Measurements from ENCODE around the gene PCCA.
"Not testable (repeated sequence)": the region's sequence is repeated elsewhere in the genome, so short reads cannot be mapped to it uniquely, and the experiment has no call there.

PCCA gene

DNA sequence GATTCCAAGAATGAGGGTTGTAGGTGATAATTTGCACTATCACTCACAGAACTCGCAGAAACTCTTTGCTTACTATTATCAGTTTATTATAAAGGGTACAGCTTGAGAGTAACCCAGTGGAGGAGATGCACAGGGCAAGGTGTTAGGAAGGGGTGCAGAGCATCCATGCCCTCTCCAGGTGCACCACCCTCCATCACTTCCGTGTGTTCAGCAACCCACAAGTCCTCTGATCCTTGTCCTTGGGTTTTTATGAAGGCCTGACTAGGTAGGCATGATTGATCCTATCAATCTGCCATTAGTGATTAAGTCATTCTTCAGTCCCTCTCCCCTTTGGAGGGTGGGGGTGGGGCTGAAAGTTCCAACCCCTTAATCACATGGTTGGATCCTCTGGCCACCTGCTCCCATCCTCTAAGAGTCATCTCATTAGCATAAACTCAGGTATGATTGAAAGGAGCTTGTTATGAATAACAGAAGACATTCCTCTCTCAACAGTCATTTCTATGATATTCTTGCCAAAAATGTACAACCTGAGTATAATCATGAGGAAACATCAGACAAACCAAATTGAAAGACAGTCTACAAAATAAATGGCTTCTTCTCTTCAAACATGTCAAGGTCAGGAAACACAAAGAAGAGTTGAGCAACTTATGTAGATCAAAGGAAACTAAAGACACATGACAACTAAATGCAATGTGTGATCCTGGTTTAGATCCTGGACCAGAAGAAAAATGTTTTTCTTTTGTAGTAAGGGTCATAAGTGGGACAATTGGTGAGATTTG is 225.4 kb downstream of the PCCA start:
- DNase-seq = no peak

GRCh38 chr13:100315522-100315921 is 226.6 kb downstream of the PCCA start:
- DNase-seq = no peak

GRCh38 chr13:100318473-100318872 is 229.6 kb downstream of the PCCA start:
- DNase-seq = not testable (repeated sequence)

- no peak for DNase-seq
Measured at GRCh38 chr13:100323937-100324336, 235.0 kb downstream of the PCCA start.

DNA sequence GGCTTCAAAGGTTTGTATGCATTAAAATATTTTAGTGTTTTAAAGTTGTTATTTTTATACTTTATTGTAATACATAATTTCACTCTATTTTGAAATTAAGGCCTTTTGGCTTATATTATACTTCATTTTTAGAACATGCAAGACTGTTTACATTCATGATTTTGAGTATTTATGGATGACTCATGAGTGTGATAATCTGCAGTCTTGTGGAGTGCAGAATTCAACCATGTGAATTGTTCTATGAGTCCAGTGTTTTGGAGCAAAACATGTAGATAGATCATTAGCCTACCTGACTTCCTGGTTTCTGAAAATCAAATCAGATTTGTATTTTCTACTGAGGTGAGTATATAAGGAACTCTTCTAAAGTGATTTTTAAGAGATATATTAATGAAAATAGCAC is 241.8 kb downstream of the PCCA start:
- DNase-seq = no peak

DNA sequence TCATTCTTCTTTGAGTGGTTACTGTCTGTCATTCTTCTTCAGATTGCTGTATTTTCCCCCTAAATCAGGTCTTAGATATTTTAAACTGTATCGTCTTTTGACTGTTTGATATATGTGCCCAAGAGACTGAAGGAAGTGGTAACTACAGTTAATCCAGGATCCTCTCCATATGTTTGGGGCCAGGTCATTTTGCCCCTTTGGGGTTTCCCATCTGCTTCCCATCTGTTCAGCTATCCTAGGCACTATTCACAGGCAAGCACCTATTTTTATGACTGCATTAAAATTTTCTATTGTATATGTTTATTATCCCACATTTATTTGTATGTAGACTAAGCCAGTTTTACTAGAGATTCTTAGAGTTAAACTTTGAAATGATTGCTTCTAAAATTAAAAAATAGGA is 244.2 kb downstream of the PCCA start:
- DNase-seq = peak; percentile 83 to 88

GRCh38 chr13:100334214-100334613 is 245.3 kb downstream of the PCCA start:
- peak; percentile 15 to 58 for DNase-seq

DNA sequence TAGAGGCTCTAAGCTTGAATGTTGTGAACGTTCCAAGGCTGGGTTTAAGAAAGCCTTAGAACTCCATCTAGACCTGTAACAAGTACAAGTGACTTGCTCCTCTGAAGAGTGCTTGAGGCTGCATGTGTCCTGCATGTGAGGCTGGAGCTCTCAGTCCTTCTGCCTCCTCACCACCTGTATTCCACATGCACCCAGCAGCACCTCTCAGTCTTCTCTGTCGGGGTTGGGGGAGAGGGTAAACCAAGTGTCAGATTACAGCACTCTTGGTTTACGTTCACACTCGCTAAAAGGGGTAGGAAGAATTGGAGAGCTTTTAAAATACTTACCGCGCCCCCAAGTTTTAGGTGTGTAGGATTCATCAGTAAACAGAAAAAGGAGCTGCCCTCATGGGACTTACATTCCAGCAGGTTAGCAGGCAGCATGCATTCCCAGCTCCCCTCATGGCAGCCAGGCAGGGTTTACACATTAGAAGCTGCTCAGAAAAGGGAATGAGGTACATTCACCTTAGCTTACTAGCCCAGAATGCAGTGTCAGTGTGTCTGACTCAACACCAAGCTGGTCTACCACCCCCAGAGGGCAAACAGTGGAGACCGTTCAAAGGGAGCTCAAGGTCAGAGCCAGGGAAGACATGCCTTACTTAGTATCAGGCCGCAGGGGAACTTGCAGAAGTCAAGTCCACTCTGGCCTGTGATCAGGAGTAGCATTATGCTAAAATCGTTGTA is 248.1 kb downstream of the PCCA start:
- no peak for DNase-seq

- no peak for DNase-seq
Measured at GRCh38 chr13:100338275-100338674, 249.4 kb downstream of the PCCA start.

DNA sequence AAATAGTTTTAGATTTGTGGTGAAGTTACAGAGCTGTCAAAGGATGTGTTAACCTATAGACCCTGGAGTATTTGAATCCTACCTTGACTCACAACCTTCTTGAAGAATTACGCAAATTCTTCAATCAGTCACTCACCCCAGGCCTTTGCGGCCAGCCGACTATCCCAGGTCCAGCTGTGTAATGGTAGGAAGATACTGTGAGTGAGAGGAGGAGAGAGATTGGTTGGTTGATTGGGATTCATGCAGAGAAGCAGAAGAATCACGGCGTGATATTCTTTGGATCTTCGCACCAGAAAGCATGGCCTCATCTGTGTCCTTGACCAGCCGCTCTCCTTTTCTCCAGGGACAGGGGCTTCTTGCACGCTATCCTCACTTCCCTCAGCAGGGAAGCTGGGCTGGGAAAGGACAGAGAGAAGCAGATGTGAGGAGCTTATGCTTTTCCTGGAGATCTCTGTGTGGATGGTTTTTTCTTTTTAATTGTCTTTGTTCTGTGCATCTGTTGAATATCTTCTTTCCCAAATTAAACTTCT is 250.6 kb downstream of the PCCA start:
- DNase-seq = no peak

GRCh38 chr13:100340865-100341264 is 252.0 kb downstream of the PCCA start:
- no peak for DNase-seq

DNA sequence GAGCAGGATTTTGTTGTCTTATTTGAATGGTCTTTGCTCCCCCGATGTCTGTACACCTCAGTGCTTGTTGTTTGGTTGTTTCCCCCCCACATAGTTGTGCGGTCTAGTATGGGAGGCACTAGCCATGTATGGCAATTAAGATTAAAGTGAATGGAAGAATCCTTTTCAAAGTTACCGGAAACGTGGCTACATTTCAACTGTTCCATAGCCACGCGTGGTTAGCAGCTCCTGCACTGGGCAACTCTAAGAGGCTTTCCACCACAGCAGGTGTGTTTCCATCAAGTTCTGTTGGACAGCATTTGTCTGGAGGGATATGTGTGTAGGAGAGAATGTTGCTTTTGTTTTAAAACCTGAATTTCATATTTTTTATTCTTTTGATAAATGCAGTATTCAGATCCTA is 252.4 kb downstream of the PCCA start:
- DNase-seq = no peak

DNA sequence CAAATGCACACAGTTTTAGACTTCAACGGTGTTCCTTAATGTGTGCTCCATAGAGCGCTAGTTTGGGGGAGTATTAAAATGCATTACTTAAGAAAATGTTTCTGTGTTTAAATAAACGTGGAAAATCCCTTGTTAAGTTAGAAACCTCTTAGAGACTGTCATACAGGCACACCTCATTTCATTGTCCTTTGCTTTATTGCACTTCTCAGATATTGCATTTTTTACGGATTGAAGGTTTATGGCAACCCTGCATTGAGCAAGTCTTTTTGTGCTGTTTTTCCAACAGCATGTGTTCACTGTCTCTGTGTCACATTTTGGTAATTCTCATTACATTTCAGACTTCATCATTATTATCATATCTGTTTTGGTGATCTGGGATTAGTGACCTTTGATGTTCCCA is 255.7 kb downstream of the PCCA start:
- DNase-seq = no peak

DNA sequence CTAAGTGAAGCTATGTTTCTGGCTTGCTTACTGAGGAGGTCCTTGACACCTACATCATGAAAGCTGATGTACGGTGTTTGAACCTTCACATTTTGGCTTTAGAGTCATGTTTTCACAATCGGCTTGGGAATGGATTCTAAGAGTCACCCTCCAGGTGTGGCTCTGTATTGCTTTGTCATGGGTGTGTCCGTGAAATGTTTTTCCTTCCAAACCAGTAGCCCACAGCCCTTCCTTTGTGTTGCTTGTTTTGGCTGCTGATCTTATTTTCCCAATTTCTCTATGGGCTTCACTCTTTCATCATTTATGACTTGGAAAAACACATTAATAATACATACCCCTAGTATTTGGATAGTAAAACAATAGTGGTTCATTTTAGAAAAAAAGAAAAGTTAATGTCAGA is 259.1 kb downstream of the PCCA start:
- no peak for DNase-seq

DNA sequence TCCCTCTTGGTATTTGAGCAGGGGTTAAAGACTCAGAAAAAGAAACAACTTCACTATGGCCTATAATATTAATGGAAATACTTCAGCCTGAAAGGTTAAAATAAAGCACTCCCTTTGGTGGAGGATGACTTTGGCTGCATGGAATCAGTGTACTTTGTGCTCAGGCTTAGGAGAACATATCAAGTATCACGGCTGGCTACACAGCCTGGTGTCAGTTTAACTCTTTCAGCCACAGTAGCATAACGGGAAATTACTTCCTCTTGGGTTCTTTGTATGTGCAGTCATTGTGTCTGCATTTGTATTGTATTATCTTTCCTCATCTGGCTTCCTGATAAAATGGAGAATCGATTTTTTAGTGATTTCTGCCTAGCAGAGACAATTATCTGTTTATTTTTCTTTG is 260.7 kb downstream of the PCCA start:
- DNase-seq = no peak

GRCh38 chr13:100350601-100351000 is 261.7 kb downstream of the PCCA start:
- peak in 1 of 2 experiments; percentile 24 for DNase-seq

DNA sequence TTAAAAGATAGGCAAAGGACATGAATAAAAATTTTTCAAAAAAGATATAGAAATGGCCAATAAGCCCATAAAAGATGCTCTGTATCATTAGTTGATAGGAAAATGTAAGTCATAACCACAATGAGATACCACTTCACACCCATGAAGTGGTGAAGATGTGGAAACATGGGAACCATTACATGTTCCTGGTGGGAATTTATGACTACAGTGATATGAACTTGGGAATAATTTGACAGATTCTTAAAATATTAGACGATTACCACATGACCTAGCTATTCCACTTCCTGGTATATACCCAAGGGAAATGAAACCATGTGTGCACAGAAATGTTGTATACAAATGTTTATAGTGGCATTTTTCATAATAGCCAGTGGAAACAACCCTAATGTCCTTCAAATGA is 267.5 kb downstream of the PCCA start:
- DNase-seq = no peak

- no peak for DNase-seq
Measured at GRCh38 chr13:100356889-100357288, 268.0 kb downstream of the PCCA start.

DNA sequence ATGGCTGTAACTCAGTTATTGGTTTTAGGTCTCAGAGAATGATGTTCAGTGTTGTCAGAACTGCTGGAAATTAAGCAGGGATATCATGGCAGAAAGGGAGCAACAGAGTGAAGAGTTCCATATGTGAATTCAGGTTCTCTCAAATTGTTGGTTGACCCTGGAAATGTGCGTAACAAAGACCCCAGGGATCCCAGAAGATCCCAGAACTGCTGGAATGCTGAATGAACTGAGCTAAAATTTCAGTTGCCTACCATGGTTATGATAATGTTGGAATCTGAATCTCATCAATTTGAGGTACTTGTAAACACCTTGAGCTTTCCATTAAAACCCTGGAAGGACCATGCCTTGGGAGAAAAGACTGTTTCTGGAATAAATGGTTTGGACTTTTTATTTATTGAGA is 268.9 kb downstream of the PCCA start:
- DNase-seq = no peak

DNA sequence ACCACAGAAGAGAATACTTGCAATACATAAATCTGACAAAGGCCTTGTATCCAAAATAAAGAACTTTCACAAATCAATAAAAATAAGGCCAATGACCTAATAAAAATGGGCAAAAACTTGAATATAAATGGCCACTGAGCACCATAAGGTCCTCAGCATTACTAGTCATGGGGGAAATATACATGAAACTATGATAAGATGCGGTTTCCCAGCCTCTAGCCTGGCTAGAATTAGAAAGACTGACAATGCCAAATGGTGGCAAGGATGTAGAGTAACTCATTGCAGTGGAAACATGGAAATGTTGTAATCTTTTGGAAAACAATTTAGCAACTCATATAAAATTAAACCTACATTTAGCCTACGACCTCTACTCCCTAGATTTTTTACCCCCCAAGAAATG is 272.6 kb downstream of the PCCA start:
- DNase-seq = no peak

DNA sequence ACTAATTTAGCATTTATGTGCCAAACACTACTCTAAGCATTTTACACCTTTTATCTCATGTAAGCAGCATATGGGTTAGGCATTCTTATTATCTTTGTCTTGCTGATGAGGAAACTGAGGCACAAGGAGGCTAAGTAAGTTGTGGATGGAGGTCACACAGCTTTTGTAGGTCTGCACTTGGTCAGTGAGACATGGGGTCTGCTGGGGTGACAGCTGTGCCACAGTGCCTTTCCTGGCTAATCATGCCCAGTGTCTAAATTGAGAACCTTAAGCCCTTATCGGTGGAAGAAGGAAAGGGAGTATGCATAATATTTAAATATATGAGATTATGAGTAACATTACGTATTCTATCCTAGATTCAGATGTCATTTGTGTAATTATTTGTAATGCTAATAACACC is 273.5 kb downstream of the PCCA start:
- peak in 1 of 2 experiments; percentile 10 for DNase-seq

DNA sequence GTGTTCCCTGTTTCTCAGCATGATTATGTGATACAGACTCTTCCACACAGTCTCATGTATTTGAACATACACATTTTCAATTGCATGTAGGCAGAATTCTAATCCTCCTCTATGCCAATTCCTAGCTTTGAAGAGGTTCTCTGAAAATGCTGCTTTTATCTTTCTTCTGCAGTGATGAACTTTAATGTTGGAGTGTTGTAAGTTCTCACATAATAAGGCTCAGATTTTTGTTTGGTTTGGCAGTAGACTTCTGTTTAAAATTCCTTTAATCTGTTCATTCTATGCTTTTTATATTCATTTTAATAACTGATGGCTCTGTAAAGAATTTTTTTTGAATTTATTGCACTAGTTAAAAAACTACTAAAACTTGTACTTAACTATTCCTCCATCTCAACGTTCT is 273.9 kb downstream of the PCCA start:
- DNase-seq = no peak

DNA sequence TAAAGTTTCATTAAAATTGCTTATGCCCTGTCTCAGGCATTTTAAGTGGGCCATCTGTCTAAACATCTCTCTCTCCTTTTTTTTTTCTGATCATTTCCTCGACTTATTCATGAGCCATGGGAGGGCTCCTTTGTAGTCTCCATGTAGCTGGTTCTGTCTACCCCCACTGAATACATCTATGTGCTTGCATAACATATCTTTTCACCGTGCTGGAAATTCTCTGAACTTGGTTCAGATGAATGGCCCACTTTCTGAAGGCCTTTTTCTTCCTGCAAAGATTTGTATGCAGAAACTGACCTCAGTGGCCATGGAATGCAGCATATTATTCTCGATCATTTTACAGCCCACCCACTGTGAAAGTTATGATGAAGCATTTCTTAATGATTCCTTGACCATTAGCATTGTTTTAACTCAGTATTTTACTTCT is 274.4 kb downstream of the PCCA start:
- DNase-seq = peak in 1 of 2 experiments; percentile 28

DNA sequence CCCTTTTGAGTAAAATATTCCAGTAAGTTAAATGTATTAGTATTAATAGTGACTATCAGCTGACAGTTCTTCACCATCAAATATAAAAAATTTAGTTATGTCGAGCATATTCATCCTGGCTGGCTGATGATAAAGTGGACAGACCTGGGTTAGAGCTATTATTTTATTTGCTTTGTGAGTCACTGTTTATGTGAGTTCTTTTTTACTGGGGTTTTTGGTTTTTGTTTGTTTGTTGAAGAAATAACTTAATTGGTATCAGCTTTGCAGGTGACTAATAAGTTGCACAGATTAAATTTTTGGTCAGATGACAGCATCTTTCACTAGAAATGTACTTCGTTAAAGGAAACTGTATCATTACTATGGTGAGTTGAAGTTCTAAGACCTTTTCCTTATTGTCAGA is 275.0 kb downstream of the PCCA start:
- DNase-seq = no peak

Data from NCI-H524 (cell line).